NB4 (cell line): ENCODE data around the gene FBXO31.
"Not testable (repeated sequence)": the region's sequence is repeated elsewhere in the genome, so short reads cannot be mapped to it uniquely, and the experiment has no call there.

ENCODE experiments used
- DNase-seq: peaks from one replicate; pipeline ENCODE4 v3.0.0; 2010; ENCODE audit warnings: low read depth
- H3K4me3 ChIP-seq: one replicate; pipeline ENCODE4 v1.5.1; 2011; ENCODE audit warnings: mild to moderate bottlenecking, low read depth, low read length, moderate library complexity
- MYC ChIP-seq: IDR thresholded peaks from 2 replicates; pipeline ENCODE4 v1.6.1; 2011; ENCODE audit warnings: low read depth, low read length
- POLR2A ChIP-seq: IDR thresholded peaks from 2 replicates; pipeline ENCODE4 v1.6.1; 2011; ENCODE audit warnings: mild to moderate bottlenecking; ENCODE audit not compliant: insufficient read length; ENCODE audit errors: extremely low read depth
- TF ChIP-seq, protein P1 (sequence below): IDR thresholded peaks from 2 replicates; pipeline ENCODE4 v1.6.1; 2011; ENCODE audit warnings: low read depth, low read length
- TF ChIP-seq, protein P2 (sequence below): IDR thresholded peaks from one replicate; pipeline ENCODE4 v1.5.1; 2012; ENCODE audit warnings: low read depth, low read length

Gene FBXO31

DNA sequence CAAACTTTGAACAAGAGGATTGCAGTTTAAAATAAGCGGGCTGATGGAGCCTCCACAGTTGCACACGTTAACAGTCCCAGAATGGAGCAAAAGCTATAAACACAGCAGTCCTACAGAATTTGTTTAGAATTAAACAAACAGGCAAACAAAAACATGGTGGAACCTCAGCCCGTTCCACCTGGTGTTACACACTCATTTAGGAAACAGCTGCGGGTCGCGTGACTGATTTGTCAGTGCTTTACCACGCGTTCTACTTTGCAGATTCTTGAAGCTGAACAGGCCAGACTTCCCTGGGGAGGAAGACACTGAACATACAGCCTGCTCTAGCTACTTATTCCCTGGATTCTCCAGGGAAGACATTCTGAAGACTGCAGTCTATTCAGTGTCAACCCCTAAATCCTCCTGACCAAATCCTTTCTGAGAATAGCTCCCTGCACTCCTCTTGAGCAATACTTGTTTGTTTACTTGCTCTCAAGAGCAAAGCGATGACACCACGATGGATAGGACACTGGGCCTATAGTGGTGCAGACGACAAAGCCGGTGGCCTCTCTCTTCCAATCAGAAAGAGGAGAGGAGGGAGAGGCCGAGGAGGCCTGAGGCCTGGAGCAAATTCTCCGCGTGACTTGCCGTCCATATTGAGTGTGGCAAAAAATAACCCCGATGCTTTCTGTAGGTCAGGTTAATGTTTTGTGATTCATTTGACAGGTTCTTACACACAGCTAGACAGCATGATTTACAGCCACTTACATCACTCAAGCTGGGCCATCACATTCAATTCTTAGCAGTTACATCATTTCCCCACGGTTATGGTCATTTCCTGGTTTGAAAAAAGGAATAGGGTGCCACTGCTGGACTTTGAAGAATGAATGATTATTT lies 4.6 kb upstream of the FBXO31 start:
- peak; percentile 72 for TF ChIP-seq MYC
- TF ChIP-seq, protein P1, sequence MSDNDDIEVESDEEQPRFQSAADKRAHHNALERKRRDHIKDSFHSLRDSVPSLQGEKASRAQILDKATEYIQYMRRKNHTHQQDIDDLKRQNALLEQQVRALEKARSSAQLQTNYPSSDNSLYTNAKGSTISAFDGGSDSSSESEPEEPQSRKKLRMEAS: peak; percentile 92
- TF ChIP-seq, protein P2, sequence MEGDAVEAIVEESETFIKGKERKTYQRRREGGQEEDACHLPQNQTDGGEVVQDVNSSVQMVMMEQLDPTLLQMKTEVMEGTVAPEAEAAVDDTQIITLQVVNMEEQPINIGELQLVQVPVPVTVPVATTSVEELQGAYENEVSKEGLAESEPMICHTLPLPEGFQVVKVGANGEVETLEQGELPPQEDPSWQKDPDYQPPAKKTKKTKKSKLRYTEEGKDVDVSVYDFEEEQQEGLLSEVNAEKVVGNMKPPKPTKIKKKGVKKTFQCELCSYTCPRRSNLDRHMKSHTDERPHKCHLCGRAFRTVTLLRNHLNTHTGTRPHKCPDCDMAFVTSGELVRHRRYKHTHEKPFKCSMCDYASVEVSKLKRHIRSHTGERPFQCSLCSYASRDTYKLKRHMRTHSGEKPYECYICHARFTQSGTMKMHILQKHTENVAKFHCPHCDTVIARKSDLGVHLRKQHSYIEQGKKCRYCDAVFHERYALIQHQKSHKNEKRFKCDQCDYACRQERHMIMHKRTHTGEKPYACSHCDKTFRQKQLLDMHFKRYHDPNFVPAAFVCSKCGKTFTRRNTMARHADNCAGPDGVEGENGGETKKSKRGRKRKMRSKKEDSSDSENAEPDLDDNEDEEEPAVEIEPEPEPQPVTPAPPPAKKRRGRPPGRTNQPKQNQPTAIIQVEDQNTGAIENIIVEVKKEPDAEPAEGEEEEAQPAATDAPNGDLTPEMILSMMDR: no peak
- peak; percentile 23 for TF ChIP-seq POLR2A
- DNase-seq: peak; percentile 99
- peak overlapping the region; percentile 45 for H3K4me3 ChIP-seq

DNA sequence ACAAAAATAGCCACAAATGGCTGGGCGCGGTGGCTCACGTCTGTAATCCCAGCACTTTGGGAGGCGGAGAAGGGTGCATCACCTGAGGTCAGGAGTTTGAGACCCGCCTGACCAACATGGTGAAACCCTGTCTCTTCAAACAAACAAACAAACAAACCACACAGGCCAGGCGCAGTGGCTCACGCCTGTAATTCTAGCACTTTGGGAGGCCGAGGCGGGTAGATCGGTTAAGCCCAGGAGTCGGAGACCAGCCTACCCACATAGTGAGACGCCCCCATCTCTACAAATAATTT lies 1.2 kb upstream of the FBXO31 start:
- DNase-seq: not testable (repeated sequence)
- H3K4me3 ChIP-seq: peak overlapping the region; percentile 62

DNA sequence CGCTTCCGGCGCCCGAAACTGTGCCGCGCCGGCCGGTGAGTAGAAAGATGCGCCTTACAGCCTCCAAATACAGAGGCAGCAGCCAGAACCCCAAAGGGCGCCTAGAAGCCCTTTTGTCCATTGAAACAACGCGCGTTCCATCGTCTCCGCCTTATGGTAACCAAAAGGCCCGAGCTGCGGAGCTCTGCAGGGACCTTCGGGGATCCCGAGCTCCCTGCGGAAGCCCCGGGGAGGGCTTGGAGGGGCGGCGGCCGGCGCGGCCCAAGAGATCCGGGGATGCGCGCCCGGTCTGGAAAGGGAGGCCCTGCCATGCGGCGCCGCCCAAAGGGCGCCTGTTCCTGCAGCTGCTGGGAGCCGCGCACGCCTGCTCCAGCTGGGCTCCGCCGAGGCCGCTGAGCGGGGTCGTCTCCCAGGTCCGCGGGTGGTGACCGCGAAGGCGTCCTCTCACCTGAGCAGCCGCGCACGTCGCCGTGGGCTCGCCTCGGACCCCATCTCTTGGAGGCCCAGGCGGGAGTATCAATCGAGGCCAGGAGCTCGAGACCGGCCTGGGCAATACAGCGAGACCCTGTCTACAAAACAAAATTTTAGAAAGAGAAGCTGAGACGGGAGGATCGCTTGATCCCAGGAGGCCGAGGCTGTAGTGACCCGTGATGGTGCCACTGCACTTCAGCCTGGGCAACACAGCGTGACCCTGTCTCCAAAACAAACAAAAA lies 742 bp upstream of the FBXO31 start:
- peak overlapping the region; percentile 62 for H3K4me3 ChIP-seq
- TF ChIP-seq, protein P2: no peak
- TF ChIP-seq, protein P1: no peak
- no peak; the same call in 1 of the 2 replicates for TF ChIP-seq MYC
- no peak for TF ChIP-seq POLR2A
- DNase-seq: peak; percentile 82

- TF ChIP-seq, protein P1: no peak
- no peak for TF ChIP-seq POLR2A
- TF ChIP-seq MYC: no peak
- TF ChIP-seq, protein P2: no peak
- peak overlapping the region; percentile 59 for H3K4me3 ChIP-seq
- DNase-seq: no peak
These were observed 1.4 kb downstream of the FBXO31 start for GRCh38 chr16:87382023-87382785.

GRCh38 chr16:87380881-87381280 lies 2.7 kb downstream of the FBXO31 start:
- no peak overlapping the region for H3K4me3 ChIP-seq

More at GRCh38 chr16:87380881-87381280, 2.7 kb downstream of the FBXO31 start:
- TF ChIP-seq, protein P1: no peak
- TF ChIP-seq, protein P2: no peak
- TF ChIP-seq MYC (no peak), POLR2A (no peak)
- DNase-seq: no peak
